Bronchial epithelial cell (primary cell): Measurements from ENCODE around the gene TBX3. TPM values are rescaled to one million over a fixed set of nuclear protein-coding genes. Genes with fewer than 3 reads are reported as not detected.

Experiments used
- DNase-seq: peaks from one replicate; pipeline ENCODE4 v3.0.0-alpha.2; 2010; ENCODE audit warnings: low read depth
- FAIRE-seq: peaks from 2 replicates; lab custom pipeline; 2011; peaks lifted over from hg19 to GRCh38; lab: Jason Lieb, UNC
- H3K27me3 ChIP-seq: 2 replicates; pipeline ENCODE4 v1.5.1; 2011; ENCODE audit warnings: low read length; ENCODE audit not compliant: control insufficient read depth, insufficient read depth
- H3K36me3 ChIP-seq: 2 replicates; pipeline ENCODE4 v1.5.1; 2011; ENCODE audit warnings: low read length; ENCODE audit not compliant: control insufficient read depth, insufficient read depth
- H3K4me3 ChIP-seq: 2 replicates; pipeline ENCODE4 v1.5.1; 2011; ENCODE audit warnings: mild to moderate bottlenecking, low read depth, low read length, control low read depth
- CTCF ChIP-seq: IDR thresholded peaks from 2 replicates; pipeline ENCODE4 v1.5.1; 2011; ENCODE audit warnings: mild to moderate bottlenecking, moderate library complexity, low read length, control low read depth, inconsistent platforms; ENCODE audit not compliant: insufficient read depth, severe bottlenecking
- total RNA-seq: library from RNA; depleted of rRNA; stranded (reverse); fragments of >200 nt; gene quantifications from 2 replicates; pipeline ENCODE4 v1.2.1, GENCODE V29; 2014

Gene TBX3
- total RNA-seq, 1 donor from 2014 or later: 1.3 TPM

- FAIRE-seq: no peak
- H3K4me3 ChIP-seq: no peak overlapping the region
- no peak for TF ChIP-seq CTCF
- no peak for DNase-seq
- no peaks in the 10 kb centered on the region for H3K36me3 ChIP-seq
- peaks cover 6% of the 10 kb centered on the region for H3K27me3 ChIP-seq
These were observed 19.1 kb upstream of the TBX3 start for GRCh38 chr12:114703060-114703493.

- TF ChIP-seq CTCF: no peak
- no peaks in the 10 kb centered on the region for H3K36me3 ChIP-seq
- no peak overlapping the region for H3K4me3 ChIP-seq
- DNase-seq (no peak), FAIRE-seq (no peak)
- peaks cover 12% of the 10 kb centered on the region for H3K27me3 ChIP-seq
These were observed 18.5 kb upstream of the TBX3 start for GRCh38 chr12:114702462-114702861.

GRCh38 chr12:114701553-114701952, 17.6 kb upstream of the TBX3 start:
- H3K4me3 ChIP-seq: no peak overlapping the region
- peaks cover 20% of the 10 kb centered on the region for H3K27me3 ChIP-seq
- DNase-seq: no peak
- no peaks in the 10 kb centered on the region for H3K36me3 ChIP-seq
- FAIRE-seq: no peak
- TF ChIP-seq CTCF: no peak

- Histone ChIP-seq H3K4me3 (no peak overlapping the region), H3K27me3 (peaks cover 24% of the 10 kb centered on the region), H3K36me3 (no peaks in the 10 kb centered on the region)
- TF ChIP-seq CTCF: no peak
- FAIRE-seq (no peak), DNase-seq (peak; percentile 6)
These were observed 17.1 kb upstream of the TBX3 start for GRCh38 chr12:114701104-114701414.

GRCh38 chr12:114700392-114701103, 16.6 kb upstream of the TBX3 start:
- peak; percentile 28 for FAIRE-seq
- no peak for TF ChIP-seq CTCF
- DNase-seq: no peak
- Histone ChIP-seq H3K36me3 (no peaks in the 10 kb centered on the region), H3K4me3 (no peak overlapping the region), H3K27me3 (peaks cover 25% of the 10 kb centered on the region)
